Hepatocyte (in vitro differentiated cells): ENCODE data around the gene CDC45.

Experiments used
- EZH2 ChIP-seq: fragments of 200-600 bp; sonication (generic); IDR thresholded peaks from 2 replicates; pipeline ENCODE4 v1.6.1; 2016; ENCODE audit warnings: antibody characterized with exemption, mild to moderate bottlenecking, borderline replicate concordance
- EZH2phosphoT487 ChIP-seq: fragments of 200-600 bp; sonication (generic); IDR thresholded peaks from one replicate; pipeline ENCODE4 v1.6.1; 2018; ENCODE audit warnings: antibody characterized with exemption, mild to moderate bottlenecking, low read depth, moderate library complexity; ENCODE audit not compliant: unreplicated experiment, severe bottlenecking

GRCh38 chr22:19504900-19505734 is 25.4 kb downstream of the CDC45 start:
- TF ChIP-seq EZH2phosphoT487 (no peak), EZH2 (no peak)
